GM18526 (cell line): ENCODE measurements around the gene PPA2.

Experiments used
- POLR2A ChIP-seq: IDR thresholded peaks from 3 replicates; pipeline ENCODE4 v1.6.1; 2011; ENCODE audit not compliant: insufficient read length; ENCODE audit errors: extremely low read depth

The PPA2 gene

DNA sequence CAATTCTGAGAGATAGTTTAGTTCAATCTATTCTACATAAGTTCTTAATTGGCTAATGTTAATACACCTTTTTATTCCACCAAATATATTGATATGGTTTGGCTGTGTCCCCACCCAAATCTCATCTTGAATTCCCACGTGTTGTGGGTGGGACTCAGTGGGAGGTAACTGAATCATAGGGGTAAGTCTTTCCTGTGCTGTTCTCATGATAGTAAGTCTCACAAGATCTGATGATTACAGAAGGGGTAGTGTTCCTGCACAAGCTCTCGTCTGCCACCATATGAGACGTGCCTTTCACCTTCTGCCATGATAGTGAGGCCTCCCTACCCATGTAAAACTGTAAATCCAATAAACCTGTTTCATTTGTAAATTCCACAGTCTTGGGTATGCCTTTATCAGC, 11.3 kb downstream of the PPA2 start:
- no peak for TF ChIP-seq POLR2A

- no peak for TF ChIP-seq POLR2A
Observed at GRCh38 chr4:105461621-105462382, 12.1 kb downstream of the PPA2 start.

DNA sequence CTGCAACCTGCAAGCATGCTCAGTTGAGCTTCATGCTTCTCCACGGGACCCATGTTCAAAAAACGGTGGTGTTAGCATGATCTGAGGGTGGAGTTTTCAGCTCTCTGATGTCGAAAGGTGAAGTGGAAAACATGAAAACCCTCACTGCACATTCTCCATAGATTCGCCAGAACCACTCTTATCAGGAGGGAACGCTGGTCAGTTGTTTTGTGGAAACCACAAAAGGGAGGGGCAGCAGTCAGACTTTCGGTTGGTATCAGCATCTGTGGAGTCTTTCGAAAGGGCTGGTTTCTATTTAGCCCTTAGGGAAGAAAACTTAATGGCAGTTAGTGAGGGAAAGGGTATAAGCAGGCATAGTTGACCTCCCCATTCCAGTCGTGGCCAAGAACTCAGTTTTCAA, 12.6 kb downstream of the PPA2 start:
- TF ChIP-seq POLR2A = no peak

DNA sequence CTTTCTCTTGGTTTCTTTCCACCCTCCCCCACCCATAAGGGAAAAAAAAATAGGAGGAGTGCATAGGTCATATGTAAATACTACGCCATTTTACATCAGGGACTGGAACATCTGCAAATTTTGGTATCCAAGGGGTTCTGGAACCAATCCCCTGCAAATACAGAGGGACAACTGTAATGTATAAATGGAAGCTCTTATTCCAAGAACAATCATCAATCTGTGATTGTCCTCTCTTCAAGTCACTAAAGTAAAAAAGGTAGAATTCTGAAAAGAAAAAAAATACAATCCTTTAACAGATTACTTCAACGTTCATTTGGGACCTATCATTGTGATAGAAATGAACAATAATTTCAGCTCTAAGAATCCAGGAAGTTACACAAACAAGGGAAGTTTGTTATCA, 13.6 kb downstream of the PPA2 start:
- TF ChIP-seq POLR2A = no peak

- TF ChIP-seq POLR2A = no peak
Observed at GRCh38 chr4:105458001-105458400, 15.9 kb downstream of the PPA2 start.

DNA sequence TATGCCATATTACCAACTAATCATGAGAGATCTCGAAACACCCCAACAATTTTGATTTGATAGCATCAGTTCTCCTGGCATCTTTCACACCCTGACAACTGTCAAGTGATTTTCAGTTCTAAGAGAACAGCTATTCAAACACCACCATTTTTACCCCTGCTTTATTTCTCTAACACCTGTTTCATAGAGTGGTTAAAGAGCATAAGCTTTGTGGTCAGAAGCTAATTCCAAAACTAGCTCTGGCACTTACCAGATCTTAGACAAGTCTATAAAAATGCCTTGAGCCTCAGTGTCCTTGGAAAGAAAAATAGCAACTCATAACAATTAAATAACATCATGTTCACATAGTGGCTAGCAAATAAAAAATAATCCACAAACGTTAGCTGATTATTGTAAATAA, 17.9 kb downstream of the PPA2 start:
- no peak for TF ChIP-seq POLR2A

GRCh38 chr4:105455182-105455581, 18.7 kb downstream of the PPA2 start:
- no peak for TF ChIP-seq POLR2A

DNA sequence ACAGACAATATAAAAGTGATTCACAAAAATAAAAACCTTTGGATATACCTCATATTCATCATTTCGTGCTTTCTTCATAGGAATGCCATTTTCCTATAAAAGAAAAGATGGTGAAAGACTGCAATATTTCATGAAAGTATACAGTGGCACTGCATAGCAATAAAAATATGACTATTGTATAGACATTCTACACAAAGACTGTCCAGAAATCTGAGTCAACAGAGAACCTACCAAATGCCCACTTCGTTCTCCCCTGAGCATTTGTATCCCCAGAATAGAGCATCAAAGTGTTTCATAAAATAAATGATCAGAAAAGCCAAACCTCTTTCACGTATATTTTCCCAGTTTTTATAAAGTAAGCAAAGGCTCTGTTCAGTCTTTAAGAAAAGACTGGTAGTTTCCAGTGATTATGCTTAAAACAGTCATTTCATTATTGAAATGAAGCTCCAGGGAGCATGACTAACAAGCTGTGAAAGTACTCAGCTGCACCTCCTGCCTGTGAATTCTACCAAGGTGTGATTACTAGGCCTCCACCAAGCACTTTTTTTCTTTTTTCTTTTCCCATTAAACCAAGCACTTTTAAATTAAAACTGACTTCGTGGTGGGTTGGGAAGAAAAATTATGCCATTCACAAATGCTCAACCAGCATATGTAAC, 20.2 kb downstream of the PPA2 start:
- TF ChIP-seq POLR2A = no peak

- no peak for TF ChIP-seq POLR2A
Observed at GRCh38 chr4:105451346-105451745, 22.5 kb downstream of the PPA2 start.

GRCh38 chr4:105440890-105441289, 33.0 kb downstream of the PPA2 start:
- no peak for TF ChIP-seq POLR2A

- TF ChIP-seq POLR2A = no peak
Observed at GRCh38 chr4:105437637-105438036, 36.2 kb downstream of the PPA2 start.

- TF ChIP-seq POLR2A = no peak
Observed at GRCh38 chr4:105436414-105436813, 37.4 kb downstream of the PPA2 start.

DNA sequence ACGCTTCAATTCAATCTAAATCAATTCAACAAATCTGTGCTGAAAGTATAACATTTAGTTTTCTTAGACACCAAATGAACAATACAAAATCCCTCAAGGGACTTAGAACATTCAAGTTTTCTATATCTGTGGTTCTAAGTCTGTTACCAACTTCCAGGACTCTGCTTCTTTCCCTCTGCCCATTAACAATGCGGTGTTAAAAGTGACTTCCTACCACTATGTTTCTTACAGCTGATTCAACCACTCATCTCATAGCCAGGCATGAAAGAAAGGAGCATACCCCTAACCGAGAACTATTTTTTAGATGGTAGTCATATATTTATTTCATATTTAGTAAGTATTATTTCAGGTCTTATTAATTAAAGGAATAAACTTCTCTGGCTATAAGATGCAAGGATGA, 38.9 kb downstream of the PPA2 start:
- no peak for TF ChIP-seq POLR2A

GRCh38 chr4:105433421-105433820, 40.4 kb downstream of the PPA2 start:
- TF ChIP-seq POLR2A = no peak

GRCh38 chr4:105432438-105432837, 41.4 kb downstream of the PPA2 start:
- no peak for TF ChIP-seq POLR2A

- no peak for TF ChIP-seq POLR2A
Observed at GRCh38 chr4:105430811-105431210, 43.1 kb downstream of the PPA2 start.
